Measurements from ENCODE around the gene CPA1.

CPA1 gene

GRCh38 chr7:130397051-130397757 is 16.9 kb downstream of the CPA1 start:
- no peak for DNase-seq

- DNase-seq, result no peak
Observed at GRCh38 chr7:130397758-130398073, 17.4 kb downstream of the CPA1 start.

DNA sequence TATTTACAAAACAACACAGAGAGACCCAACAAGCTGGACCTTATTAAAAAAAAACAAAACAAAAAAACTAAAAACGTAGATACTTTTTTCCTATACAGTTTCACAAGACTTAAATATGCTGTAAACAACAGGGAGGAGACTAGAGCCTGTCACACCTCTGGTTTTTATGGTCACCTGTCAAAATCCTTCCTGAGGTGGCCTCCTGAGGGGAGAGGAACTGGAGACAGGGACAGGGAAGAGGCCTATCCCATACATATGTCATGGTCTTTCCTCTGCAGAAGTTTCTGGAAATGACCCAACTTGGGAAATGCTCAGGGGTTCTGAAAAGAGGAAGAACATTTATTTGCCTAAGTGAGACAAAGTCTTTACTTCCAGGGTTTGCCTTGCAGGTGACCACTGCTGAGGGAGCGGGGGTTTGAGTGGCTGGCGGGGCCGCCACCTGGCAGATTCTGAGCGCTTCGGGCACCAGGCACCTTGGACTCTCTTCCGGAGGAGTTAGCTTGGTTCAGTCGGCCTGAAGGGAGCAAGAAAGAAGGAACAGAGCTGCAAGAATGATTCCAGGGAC is 18.3 kb downstream of the CPA1 start:
- no peak for DNase-seq

DNA sequence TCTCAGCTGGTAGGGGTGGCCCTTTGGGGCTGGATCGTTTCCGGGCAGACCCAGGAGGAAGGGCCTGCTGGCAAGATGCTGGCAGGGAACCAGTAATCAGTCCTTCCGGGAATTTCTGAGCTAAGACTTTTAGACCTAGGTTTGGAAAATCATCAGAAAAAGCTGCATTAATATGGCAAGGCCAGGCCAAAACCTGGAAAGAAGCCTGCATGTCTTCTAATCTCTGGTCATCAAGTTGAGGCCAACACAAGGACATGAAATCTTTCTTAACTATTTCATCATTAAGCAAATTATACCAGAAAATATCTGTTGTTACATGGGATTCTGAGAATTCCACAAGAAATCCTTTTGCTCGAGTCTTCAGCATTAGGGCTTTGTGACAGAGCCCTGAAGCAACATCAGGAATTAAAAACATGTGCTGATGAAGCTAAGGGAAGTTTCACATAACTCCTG is 19.9 kb downstream of the CPA1 start:
- no peak for DNase-seq

DNA sequence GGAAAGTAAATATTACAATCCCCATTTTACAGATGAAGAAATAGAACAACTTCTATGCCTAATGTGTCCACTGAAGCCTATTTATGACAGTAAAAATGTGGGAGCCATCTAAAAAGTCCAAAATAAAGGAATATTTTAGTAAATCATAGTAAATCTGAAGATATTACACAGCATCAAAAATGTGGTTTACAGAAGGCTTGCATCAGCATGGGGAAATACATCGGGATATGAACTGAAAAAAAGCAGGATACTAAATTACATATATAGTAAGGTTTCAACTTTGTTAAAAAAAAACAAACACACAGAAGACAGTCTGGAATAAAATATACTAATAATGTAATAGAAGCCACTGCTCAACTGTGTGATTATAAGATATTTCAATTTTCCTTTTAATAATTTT is 20.8 kb downstream of the CPA1 start:
- no peak for DNase-seq

DNA sequence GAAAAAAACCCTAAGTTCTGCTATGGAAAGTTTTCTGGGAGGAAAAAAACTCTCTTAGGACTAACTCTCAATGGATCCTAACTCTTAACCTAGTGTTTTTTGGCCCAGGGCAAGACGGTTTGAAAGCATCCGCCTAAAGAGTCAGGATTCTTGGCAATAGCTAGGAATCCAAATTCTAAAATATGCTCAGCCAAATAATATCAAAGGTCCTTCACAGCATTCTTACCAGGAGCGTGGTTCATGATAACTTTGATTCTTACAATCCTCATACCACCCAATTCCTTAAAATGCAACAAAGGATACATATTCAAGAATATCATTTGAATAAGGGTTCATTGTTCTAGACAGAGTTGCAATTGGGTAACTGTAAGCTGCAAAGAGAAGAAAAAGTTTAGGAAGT is 21.3 kb downstream of the CPA1 start:
- DNase-seq, result no peak

GRCh38 chr7:130405003-130405402 is 24.7 kb downstream of the CPA1 start:
- DNase-seq, result no peak

- no peak for DNase-seq
Observed at GRCh38 chr7:130409067-130409711, 28.9 kb downstream of the CPA1 start.

DNA sequence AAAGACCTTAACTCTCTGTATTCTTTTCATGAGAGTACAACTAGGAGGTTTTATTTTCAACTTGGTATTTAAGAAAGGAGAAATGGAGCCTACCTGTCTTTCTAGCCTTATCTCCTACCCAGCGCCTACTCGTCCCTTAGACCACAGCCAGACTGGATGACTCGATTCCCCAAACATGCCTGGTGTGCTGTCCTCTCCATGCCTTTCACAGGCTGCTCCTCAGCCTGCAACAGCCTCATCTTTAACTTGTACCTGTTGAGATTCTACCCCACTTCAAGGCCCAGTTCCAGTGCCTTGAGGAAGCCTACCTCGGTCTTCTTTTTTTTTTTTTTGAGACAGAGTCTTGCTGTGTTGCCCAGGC is 29.4 kb downstream of the CPA1 start:
- no peak for DNase-seq

- no peak for DNase-seq
Observed at GRCh38 chr7:130410868-130411541, 30.7 kb downstream of the CPA1 start.

- no peak for DNase-seq
Observed at GRCh38 chr7:130413201-130413600, 32.9 kb downstream of the CPA1 start.

GRCh38 chr7:130415006-130415405 is 34.7 kb downstream of the CPA1 start:
- DNase-seq, result no peak

GRCh38 chr7:130417213-130417612 is 36.9 kb downstream of the CPA1 start:
- peak; percentile 52 for DNase-seq

- DNase-seq, result no peak
Observed at GRCh38 chr7:130418306-130418705, 38.0 kb downstream of the CPA1 start.

DNA sequence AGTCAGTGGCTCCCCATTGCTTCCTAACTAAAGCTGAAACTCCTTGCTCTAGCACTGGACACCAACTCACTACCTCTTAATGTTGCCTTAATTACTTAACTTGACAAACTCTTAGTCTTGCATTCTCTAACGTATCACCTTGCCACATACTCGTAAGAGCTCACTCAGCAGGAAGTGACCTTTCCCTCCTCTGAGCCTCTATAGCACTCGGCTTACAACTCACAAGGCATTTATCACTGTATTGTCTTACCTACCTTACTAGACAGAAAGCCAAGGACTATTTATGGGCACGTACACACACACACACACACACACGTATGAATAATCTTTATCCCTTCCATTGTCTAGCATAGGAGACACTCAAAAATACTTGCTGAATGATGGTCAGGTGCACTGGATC is 39.4 kb downstream of the CPA1 start:
- DNase-seq, result peak; percentile 35

- no peak for DNase-seq
Observed at GRCh38 chr7:130420943-130421578, 40.8 kb downstream of the CPA1 start.

DNA sequence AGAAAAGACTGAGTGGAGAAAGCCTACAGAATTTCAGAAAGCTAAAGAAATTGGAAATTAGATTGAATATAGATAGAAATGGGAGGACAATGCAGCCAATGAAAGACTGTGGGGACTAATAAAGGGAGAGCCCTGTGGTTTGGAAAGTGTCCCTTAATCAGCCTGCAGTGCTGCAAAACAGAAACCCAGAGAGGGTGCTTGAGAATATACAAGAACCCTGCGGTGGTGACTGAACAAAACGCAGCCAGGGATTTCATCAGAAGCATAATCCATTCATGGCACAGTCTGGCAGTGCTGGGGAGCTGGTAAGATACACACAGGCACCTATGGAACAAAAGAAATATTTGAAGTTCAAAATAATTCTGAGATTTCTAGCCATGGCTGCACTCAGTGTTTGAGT is 41.4 kb downstream of the CPA1 start:
- no peak for DNase-seq

GRCh38 chr7:130423501-130424037 is 43.3 kb downstream of the CPA1 start:
- no peak for DNase-seq

DNA sequence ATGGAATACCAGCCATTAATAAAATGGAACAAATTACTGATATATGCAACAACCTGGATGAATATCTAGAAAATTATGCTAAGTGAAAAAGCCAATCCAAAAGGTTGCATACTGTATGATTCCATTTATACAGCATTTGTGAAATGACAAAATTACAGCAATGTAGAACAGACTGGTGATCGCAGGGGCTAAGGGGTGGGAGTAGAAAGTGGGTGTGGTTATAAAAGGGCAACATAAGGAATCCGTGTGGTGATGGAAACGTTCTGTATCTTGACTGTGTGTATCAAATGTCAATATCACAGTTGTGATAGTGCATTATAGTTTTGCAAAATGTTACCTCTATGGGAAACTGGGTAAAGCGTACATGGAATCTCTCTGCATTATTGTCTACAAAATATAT is 45.5 kb downstream of the CPA1 start:
- no peak for DNase-seq

DNA sequence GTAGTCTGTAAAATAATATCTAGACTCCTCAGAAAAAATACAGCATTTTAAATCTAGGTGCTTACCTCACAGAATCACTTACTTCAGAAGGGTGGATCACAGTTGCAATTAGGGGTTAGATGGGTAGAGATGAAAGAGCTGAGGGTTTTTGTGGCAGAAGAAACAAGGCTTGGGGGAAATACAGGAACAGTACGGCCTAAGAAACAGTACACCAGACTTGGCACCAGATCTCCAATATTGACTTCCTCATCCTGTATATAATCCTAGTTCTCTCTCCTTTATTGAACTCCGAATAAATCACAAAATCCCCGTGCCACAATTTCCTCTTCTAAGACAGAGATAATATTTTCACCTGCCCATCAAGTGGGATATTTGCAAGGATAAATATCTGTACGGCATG is 46.3 kb downstream of the CPA1 start:
- no peak for DNase-seq

- DNase-seq, result no peak
Observed at GRCh38 chr7:130429019-130429418, 48.7 kb downstream of the CPA1 start.

DNA sequence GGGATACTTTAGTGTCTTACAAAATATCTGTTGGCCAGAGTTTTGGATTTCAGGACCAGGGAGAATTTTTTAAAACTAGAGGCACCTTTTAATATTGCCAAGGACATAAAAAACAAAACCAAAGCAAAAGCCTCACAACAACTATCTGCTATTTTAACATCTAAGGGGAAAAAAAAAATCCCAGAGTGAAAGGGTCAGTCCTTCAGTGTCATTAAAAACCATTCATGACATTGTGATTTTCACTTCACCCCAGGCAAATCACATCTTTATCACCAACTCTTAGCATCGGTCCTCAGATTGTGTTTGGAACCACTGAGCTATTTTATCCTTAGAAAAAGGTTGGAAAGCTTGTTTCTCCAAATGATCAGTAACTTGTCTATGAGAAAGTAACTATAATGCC is 49.8 kb downstream of the CPA1 start:
- DNase-seq, result no peak
